GM19324 (cell line): ENCODE measurements around the gene NKIRAS1.
"Not testable (repeated sequence)": the region's sequence is repeated elsewhere in the genome, so short reads cannot be mapped to it uniquely, and the experiment has no call there.

Source experiments
- ATAC-seq: cut with Tn5 transposase; IDR thresholded peaks from one replicate; pipeline ENCODE4 v1.9.1; 2021; ENCODE audit warnings: mild to moderate bottlenecking, moderate library complexity; ENCODE audit not compliant: unreplicated experiment, low FRiP score

NKIRAS1 gene

DNA sequence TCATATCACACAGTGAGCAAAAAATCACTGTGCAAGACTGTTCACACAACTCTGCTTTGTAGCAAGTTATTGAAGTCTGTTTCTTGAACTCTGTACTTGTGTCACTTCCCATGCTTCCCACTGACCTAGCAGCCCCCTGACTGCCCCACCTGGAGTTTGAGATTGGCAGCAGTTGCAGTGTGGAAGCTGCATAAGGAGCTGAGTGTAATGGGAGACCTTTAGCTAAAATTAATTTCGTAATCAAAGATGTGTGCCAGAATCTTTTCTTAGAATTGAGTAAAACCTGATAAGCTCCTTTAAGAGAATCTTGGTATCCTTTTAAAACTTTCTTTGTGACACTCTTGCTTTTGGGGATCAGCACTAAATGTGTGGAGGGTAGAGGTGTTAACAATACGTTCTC, 42.8 kb downstream of the NKIRAS1 start:
- ATAC-seq, result no peak

DNA sequence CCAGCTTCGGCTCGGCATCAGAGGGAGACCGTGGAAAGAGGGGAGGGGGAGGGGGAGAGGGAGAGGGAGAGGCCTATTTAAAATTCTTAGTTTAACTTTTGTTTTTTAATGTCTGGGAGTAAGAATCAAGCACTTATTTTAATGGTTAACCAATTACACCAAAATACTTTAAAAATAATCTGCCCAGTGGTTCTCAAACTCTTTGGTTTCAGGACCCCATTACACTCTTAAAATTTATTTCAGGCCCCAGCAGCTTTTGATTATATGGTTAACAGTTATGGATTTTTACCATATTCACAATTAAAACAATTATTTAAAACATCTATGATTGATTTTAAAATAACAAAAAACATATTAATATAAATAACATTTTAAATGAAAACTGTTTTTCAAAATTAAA, 44.5 kb downstream of the NKIRAS1 start:
- no peak for ATAC-seq

DNA sequence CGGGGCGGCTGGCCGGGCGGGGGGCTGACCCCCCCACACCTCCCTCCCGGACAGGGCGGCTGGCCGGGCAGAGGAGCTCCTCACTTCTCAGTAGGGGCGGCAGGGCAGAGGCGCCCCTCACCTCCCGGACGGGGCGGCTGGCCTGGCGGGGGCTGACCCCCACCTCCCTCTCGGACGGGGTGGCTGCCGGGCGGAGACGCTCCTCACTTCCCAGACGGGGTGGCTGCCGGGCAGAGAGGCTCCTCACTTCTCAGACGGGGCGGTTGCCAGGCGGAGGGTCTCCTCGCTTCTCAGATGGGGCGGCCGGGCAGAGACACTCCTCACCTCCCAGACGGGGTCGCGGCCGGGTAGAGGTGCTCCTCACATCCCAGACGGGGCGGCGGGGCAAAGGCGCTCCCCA, 45.4 kb downstream of the NKIRAS1 start:
- not testable (repeated sequence) for ATAC-seq

DNA sequence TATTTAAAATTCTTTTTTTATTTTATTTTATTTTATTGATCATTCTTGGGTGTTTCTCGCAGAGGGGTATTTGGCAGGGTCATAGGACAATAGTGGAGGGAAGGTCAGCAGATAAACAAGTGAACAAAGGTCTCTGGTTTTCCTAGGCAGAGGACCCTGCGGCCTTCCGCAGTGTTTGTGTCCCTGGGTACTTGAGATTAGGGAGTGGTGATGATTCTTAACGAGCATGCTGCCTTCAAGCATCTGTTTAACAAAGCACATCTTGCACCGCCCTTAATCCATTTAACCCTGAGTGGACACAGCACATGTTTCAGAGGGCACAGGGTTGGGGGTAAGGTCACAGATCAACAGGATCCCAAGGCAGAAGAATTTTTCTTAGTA, 46.1 kb downstream of the NKIRAS1 start:
- ATAC-seq, result not testable (repeated sequence)

DNA sequence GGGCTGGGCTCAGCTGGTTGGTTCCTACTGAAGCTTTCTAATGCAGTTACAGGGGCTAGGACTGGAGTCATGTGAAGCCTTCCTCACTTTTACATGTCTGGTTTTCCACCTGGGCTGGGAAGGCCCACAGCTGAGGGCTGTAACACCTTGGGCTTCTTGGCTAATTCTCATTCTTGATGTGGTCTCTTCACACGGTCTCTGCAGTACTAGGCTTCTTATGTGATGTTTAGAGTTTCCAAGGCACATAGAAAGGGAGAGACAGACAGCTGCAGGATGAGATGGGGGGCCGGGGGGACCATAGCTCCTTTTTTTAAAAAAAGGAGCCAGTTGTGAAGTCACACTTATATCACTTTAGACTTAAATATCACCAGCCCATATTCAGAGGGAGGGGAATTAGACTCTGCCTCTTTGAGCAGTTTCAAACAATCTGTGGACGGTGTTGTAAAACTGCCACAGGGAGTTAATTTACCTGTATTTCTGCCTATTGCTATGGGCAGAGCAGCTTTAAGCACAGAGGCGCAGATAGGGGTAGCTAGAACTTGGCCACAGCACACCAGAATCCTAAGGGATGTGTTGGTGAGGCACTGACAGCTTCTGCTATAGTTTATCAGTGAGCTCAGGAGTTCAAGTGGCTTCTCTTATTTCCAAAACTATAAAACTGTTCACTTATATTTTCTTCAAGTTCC, 46.7 kb downstream of the NKIRAS1 start:
- ATAC-seq, result no peak

DNA sequence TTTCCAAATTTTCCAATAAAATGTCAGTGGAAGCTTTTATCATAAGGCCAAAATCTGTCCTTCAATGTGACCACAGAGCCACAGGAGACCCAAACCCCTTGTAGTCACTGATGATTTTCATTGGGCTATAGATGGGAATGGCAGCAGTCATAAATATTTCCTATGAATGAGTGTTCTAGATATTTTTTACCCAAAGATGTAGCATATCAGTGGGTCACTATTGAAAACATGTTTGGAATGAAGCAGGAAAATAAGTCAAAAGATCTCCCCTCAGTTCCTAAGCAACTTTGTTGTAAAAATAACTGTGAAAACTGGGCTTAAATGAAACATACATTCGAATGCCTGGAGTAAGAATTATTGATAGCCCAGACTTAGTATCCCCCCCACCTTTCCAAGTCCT, 49.0 kb downstream of the NKIRAS1 start:
- ATAC-seq, result no peak

DNA sequence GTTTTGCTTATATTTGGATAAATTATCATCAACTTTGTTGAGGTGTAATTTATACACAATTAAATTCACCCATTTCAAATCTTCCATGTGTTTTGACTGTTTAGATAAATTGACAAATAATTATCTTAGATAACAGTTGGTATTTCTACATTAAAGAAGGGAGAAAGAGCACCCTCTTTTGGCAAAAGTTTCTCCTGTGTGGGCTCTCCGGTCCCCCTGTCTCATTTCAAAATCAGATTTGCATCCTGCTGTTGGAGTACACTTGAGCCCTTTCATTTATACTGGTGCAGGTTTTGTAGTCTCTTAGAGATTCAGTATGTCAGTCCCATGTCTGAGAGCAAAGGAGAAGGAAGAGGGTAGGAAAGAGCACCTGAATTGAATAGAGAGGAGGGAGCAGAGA, 49.4 kb downstream of the NKIRAS1 start:
- ATAC-seq, result no peak

DNA sequence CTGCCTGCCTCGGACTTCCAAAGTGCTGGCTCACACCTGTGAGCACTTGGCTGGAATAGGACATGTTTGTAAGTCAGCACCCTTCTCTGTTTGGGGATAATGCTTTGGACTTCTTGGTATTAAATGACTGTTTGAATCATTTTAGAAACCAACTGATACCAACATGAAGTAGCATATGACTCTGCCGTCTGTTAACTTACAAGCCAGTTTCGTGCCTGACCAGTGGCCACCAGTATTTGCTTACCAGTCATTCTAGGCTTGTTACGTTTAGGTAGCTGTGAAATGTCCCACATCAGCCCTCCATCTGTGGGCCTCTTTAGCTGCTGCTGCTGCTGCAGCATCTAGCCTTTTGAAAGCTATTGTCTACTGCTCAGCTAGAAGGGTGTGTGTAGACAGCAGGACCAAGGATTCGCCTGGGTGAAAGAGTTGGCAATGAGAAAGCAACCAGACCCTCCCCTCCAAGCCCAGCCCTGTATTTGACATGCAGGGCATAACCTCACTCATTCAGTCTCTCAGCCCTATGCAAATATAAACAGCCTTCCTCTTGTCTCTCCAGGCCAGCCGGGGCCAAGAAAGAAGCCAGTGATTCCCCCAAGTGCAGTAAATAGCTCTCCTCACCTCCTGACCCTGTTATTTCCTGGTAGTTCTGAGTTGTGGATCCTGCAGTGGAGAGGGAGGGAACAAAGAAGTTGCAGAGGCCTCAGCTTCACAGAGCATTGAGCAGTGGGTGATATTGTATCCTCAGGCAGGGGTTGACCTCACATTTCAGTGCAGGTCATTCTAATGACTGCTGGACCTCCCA, 51.0 kb downstream of the NKIRAS1 start:
- peak; percentile 72 for ATAC-seq

DNA sequence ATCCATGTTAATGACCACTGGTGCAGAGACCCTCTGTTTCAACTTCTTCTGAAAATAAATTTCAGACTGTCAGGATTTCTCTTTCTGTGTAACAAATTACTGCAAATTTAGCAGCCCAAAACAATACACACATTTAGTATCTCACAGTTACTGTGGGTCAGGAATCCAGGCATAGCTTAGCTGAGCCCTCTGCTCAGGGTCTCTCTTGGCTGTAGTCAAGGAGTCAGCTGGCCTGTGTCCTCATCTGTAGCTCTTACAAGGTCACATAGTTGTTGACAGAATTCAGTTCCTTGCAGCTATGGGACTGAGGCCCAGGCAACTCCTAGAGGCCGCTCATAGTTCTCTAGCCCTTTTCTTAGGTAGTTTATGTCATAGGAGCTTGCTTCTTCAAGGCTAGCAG, 51.9 kb downstream of the NKIRAS1 start:
- no peak for ATAC-seq

DNA sequence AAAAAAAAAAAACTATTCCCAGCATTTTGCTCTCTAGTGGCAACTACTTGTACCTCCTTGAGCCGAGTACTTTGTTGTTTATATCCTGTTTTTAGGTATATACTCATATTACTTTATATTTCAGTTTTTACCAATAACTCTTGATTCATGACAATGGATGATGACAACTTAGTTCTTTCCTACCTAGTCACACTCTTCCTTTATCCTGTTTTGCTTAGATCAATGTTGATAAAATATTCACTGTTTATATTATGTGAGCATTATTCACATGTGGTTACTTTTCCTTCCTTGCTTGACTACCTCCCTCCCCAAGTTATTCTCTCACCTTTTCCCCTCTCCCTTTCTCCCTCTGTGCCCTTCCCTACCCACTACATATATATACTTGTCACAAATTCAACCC, 53.7 kb downstream of the NKIRAS1 start:
- no peak for ATAC-seq

DNA sequence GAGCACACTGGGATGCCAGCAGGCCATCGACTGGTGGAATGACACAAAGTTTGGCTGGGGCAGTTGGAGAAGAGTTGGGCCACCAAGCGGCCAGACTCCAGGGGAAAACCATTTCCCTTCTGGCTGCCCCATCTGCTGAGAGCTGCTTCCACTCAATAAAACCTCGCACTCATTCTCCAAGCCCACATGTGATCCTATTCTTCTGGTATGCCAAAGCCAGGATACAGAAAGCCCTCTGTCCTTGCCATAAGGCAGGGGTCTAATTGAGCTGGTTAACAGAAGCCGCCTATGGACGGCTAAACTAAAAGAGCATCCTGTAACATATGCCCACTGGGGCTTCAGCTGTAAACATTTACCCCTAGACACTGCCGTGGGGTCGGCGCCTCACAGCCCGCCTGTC, 55.1 kb downstream of the NKIRAS1 start:
- no peak for ATAC-seq

DNA sequence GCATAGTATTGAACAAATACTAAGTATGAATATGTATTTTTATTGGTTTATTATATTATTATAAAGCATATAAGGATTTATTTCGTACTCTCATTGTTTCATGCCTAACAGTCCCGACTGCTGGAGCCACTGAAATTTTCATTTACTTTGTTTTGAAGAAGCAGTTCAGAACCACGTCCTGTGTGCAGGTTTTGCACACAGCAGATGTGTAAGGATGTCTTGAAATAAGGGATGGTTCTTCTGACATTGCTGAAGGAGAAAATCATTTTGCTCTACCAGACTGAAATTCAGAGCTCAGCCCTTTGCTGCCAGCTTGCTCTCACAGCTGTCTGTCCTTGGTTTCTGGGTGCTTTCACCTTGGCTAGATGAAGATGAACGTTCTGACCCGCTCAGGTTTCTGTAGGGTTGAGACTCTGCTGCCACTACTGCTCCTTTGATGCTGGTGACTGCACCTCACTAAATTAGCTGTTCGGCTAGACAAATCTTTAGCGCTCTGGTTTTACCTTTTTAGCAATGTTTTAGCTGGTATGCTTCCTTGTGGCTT, 56.9 kb downstream of the NKIRAS1 start:
- no peak for ATAC-seq

DNA sequence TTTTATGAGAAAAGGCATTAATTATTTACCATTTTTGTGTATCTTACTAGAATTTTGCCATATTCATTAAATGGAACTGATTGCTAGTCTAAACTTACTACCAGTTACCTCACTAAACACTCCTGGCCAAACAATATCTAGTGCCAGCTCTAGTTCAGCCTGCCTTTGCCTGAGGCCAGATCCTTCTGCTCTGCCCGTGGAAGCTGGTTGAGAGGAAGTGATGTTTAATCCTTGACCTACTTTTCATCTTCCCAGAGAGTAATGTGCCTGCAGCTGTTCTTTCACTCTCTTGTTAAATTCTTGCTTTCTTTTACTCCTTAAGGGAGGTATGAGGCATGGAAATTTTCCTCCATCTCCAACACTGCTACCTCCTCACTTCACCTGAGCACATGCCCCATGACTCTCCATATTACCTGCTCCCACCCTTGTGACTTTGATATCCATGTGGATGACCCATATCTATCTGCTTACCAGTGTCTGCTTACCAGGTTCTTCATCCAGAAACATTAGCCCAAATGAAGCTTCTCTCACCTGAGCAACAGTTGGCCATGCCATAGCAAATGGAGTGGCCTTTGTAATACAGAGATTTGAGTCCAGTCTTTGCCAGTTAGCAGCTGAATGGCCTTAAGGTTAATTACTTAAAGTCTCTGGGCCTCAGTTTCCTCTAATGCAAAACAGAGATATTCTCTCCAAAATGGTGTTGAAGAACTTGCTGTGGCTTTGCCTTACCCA, 57.6 kb downstream of the NKIRAS1 start:
- no peak for ATAC-seq

DNA sequence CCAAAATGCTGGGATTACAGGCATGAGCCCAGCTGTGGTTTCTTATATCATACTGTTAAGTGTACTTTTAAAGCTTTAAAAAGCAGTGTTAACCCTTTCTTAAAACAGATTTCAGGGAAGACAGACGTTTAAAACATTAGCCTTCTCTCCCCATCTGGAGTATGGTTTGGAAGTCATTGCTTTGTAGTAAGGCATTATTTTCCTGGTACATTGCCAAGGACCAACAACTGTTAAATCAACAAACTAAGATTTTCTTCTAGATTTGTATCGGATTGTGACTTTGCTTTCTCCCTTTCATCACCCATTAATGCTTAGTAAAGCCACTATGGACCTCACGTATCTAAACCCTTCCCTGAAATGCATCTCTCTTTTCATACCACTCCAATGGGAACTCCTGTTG, 60.5 kb downstream of the NKIRAS1 start:
- ATAC-seq, result no peak

DNA sequence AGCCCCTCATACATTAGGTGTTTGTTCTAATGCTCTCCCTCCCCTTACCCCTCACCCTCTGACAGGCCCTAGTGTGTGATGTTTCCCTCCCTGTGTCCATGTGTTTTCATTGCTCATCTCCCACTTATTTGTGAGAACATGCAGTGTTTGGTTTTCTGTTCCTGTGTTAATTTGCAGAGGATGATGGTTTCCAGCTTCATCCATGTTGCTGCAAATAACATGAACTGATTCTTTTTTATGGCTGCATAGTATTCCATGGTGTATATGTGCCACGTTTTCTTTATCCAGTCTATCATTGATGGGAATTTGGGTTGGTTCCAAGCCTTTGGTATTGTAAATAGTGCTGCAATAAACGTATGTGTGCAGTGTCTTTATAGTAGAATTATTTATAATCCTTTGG, 67.3 kb downstream of the NKIRAS1 start:
- not testable (repeated sequence) for ATAC-seq

DNA sequence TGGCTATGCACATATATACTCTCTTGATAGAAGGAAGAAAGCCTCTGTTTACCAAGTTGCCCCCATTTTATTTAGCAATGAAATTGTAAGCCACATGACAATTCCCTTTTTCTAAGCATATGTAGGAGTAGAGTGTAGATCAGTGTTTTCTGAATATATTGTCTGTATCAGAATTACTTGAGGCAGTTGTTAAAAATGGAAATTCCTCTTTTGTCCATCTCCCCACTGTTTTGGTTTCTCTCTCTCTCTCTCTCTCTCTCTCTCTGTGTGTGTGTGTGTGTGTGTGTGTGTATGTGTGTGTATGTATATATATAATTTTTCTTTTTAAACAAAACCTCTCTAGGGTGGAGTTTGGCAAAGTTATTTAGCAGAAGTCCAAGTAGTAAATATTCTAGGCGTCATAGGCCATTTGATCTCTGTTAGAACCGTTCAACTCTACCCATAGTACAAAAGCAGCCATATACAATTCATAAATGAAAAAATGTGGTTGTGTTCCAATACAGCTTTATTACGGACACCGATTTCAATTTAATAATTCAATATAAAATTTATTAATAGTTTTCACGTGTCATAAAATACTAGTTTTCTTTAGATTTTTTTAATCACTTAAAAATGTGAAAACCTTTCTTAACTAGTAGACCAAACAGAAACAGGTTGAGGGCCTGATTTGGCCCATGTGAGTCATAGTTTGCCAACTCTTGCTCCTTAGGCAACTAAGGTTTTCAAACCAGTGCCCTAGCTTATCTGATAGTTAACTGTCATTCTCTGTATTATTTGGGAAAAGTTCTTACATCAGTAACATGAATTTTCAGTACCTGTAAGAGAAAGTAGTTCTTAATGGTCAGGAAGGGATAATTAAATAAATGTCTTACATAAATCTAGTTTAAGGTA, 71.2 kb downstream of the NKIRAS1 start:
- ATAC-seq, result no peak

DNA sequence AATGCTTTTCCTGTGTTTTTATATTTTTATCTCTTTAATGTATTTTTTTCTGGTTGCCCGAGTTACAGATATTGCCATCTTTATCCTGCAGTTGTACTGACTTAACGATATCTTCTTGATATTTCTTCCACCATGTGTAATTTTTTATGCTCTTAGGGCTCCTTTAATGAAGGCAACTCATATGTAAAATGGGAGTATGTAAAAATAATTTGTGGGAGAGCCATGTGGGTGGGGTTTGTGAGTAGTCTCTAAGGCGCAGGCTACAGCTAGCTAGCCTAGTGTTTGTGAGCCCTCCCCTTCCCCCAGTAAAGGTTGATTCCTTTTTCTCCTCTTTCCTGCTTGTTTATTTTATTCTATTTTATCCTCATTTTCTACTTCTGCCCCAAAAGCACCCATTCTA, 72.9 kb downstream of the NKIRAS1 start:
- ATAC-seq, result no peak
